A549 (cell line): ENCODE data around the gene ULK4. TPM values are rescaled to one million over a fixed set of nuclear protein-coding genes. Genes with fewer than 3 reads are reported as not detected.

ENCODE experiments used
- ATAC-seq, 2 experiments: fragments of 200-7000 bp in 1 of 2; fragments of >200 bp in 1 of 2; cut with Nextera tagmentation in 1 of 2; cut with Tn5 transposase in 1 of 2; 3 replicates each; pipeline versions ENCODE4 v1.8.0 to v1.9.1; 2018 to 2020; ENCODE audit warnings: mild to moderate bottlenecking in 1 of 2, moderate library complexity in 1 of 2
- CTCF ChIA-PET: fragments of 300-600 bp; sonication (Branson Sonifier 250); formaldehyde crosslinking; extraction: SDS; loops from one replicate; lab custom pipeline; 2021; ENCODE audit warnings: antibody characterized with exemption, inconsistent platforms; lab: Yijun Ruan, JAX
- POLR2A ChIA-PET: fragments of 350-600 bp; formaldehyde crosslinking; extraction: SDS; loops from one replicate; lab custom pipeline; 2021; ENCODE audit warnings: antibody characterized with exemption, inconsistent platforms; lab: Yijun Ruan, JAX
- DNase-seq, 2 experiments: peaks; one replicate each; pipeline versions ENCODE4 v3.0.0 to v3.0.0-alpha.2; 2011 to 2016; ENCODE audit warnings: low read depth in 1 of 2, low spot score in 1 of 2
- FAIRE-seq: peaks from 2 replicates; lab custom pipeline; 2011; peaks lifted over from hg19 to GRCh38; lab: Jason Lieb, UNC
- H3K27ac ChIP-seq, 2 experiments: fragments of >200 bp; sonication (Bioruptor Twin); formaldehyde crosslinking; 3 replicates each; pipeline ENCODE4 v1.5.1; 2016 to 2017
- H3K4me1 ChIP-seq: fragments of >200 bp; sonication (Bioruptor Twin); formaldehyde crosslinking; 3 replicates; pipeline ENCODE4 v1.6.1; 2016
- H3K4me2 ChIP-seq: fragments of >200 bp; sonication (Bioruptor Twin); formaldehyde crosslinking; 3 replicates; pipeline ENCODE4 v1.6.1; 2016
- H3K4me3 ChIP-seq: fragments of >200 bp; sonication (Bioruptor Twin); formaldehyde crosslinking; 3 replicates; pipeline ENCODE4 v1.5.1; 2016
- H3K9me3 ChIP-seq: fragments of >200 bp; sonication (Bioruptor Twin); formaldehyde crosslinking; 3 replicates; pipeline ENCODE4 v1.6.1; 2016
- CBX2 ChIP-seq: fragments of 200-600 bp; sonication (generic); IDR thresholded peaks from 2 replicates; pipeline ENCODE4 v1.6.1; 2016; ENCODE audit warnings: low read depth, mild to moderate bottlenecking, borderline replicate concordance
- CEBPB ChIP-seq, 2 experiments: fragments of >200 bp in 1 of 2; sonication (Bioruptor Twin) in 1 of 2; formaldehyde crosslinking in 1 of 2; IDR thresholded peaks; 2 replicates each; pipeline ENCODE4 v1.6.1; 2012 to 2016
- CHD2 ChIP-seq: fragments of 150-350 bp; IDR thresholded peaks from 2 replicates; pipeline ENCODE4 v1.6.1; 2014; ENCODE audit warnings: low read length; ENCODE audit not compliant: partially characterized antibody
- CHD4 ChIP-seq: fragments of 200-600 bp; sonication (generic); IDR thresholded peaks from 2 replicates; pipeline ENCODE4 v1.6.1; 2016; ENCODE audit warnings: antibody characterized with exemption, mild to moderate bottlenecking, borderline replicate concordance
- EP300 ChIP-seq, 2 experiments: fragments of >200 bp; sonication (Bioruptor Twin); formaldehyde crosslinking; IDR thresholded peaks; 2 replicates in 1 of 2; 3 replicates in 1 of 2; pipeline ENCODE4 v1.6.1; 2016 to 2017
- FOSB ChIP-seq: fragments of 250-450 bp; sonication (Bioruptor Pico); IDR thresholded peaks from 2 replicates; pipeline ENCODE4 v1.5.0; 2020; ENCODE audit warnings: mild to moderate bottlenecking, moderate library complexity
- HEYL ChIP-seq: fragments of 250-450 bp; sonication (Bioruptor Pico); IDR thresholded peaks from 2 replicates; pipeline ENCODE4 v1.8.0; 2021; ENCODE audit warnings: mild to moderate bottlenecking, moderate library complexity
- HOXB13 ChIP-seq: fragments of 250-450 bp; sonication (Bioruptor Pico); IDR thresholded peaks from 2 replicates; pipeline ENCODE4 v1.5.0; 2020; ENCODE audit warnings: low read depth, mild to moderate bottlenecking, moderate library complexity
- JUN ChIP-seq, 2 experiments: fragments of >200 bp; sonication (Bioruptor Twin); formaldehyde crosslinking; IDR thresholded peaks; 2 replicates in 1 of 2; 3 replicates in 1 of 2; pipeline ENCODE4 v1.6.1; 2016 to 2017
- NR3C1 ChIP-seq: fragments of >200 bp; sonication (Bioruptor Twin); formaldehyde crosslinking; IDR thresholded peaks from 3 replicates; pipeline ENCODE4 v1.6.1; 2017
- POLR2A ChIP-seq: IDR thresholded peaks from 2 replicates; pipeline ENCODE4 v1.6.1; 2012; ENCODE audit warnings: mild to moderate bottlenecking, low read length
- POLR2AphosphoS2 ChIP-seq: conservative IDR thresholded peaks from 2 replicates; pipeline ENCODE4 v1.6.1; 2012; ENCODE audit warnings: low read length, improper control_type of control experiment, inconsistent platforms
- RAD21 ChIP-seq, 2 experiments: fragments of >200 bp in 1 of 2; sonication (Bioruptor Twin) in 1 of 2; formaldehyde crosslinking in 1 of 2; IDR thresholded peaks in 1 of 2; conservative IDR thresholded peaks in 1 of 2; 2 replicates in 1 of 2; 3 replicates in 1 of 2; pipeline ENCODE4 v1.6.1; 2012 to 2018; ENCODE audit warnings: inconsistent platforms in 1 of 2
- SMC3 ChIP-seq: fragments of >200 bp; sonication (Bioruptor Twin); formaldehyde crosslinking; IDR thresholded peaks from 3 replicates; pipeline ENCODE4 v1.6.1; 2018; ENCODE audit warnings: inconsistent platforms
- SREBF2 ChIP-seq: fragments of 450-650 bp; IDR thresholded peaks from 2 replicates; pipeline ENCODE4 v1.6.1; 2014; ENCODE audit warnings: mild to moderate bottlenecking, moderate library complexity
- TFCP2L1 ChIP-seq: fragments of 250-450 bp; sonication (Bioruptor Pico); IDR thresholded peaks from 2 replicates; pipeline ENCODE4 v1.5.0; 2021; ENCODE audit warnings: mild to moderate bottlenecking
- ZFP36 ChIP-seq: fragments of 450-650 bp; IDR thresholded peaks from 2 replicates; pipeline ENCODE4 v1.6.1; 2014; ENCODE audit warnings: borderline replicate concordance; ENCODE audit not compliant: partially characterized antibody
- WGBS: methylation state at CpG from one replicate; pipeline ENCODE4 v1.1.6; 2017; ENCODE audit errors: missing lambda C conversion rate; 5-methylcytosine and 5-hydroxymethylcytosine counted together
- polyA plus RNA-seq, 4 experiments: library from polyadenylated mRNA; depleted of rRNA in 3 of 4; stranded (reverse); fragments of >200 nt; fragmentation: RNase III in 1 of 4; extraction: RNeasy Plus Mini Kit Qiagen cat#74134 plus additional on column Dnase treatment in 1 of 4; gene quantifications; 2 replicates in 3 of 4; 3 replicates in 1 of 4; pipeline ENCODE4 v1.2.3, GENCODE V29; 2011 to 2017
- TF ChIP-seq, protein P1 (sequence below): IDR thresholded peaks from 2 replicates; pipeline ENCODE4 v1.6.1; 2012
- TF ChIP-seq, protein P2 (sequence below): fragments of 250-450 bp; sonication (Bioruptor Pico); IDR thresholded peaks from 2 replicates; pipeline ENCODE4 v1.5.0; 2021; ENCODE audit warnings: mild to moderate bottlenecking, moderate library complexity, borderline replicate concordance
- TF ChIP-seq, protein P3 (sequence below): fragments of 150-350 bp; IDR thresholded peaks from 2 replicates; pipeline ENCODE4 v1.6.1; 2014; ENCODE audit warnings: low read depth, mild to moderate bottlenecking, low read length
- TF ChIP-seq, protein P4 (sequence below): fragments of >200 bp; sonication (Bioruptor Twin); formaldehyde crosslinking; IDR thresholded peaks from 3 replicates; pipeline ENCODE4 v1.5.1; 2016
- TF ChIP-seq, protein P5 (sequence below): fragments of 200-600 bp; sonication (generic); IDR thresholded peaks from 2 replicates; pipeline ENCODE4 v1.6.1; 2016; ENCODE audit warnings: antibody characterized with exemption, mild to moderate bottlenecking, moderate library complexity
- TF ChIP-seq, protein P6 (sequence below): fragments of >200 bp; sonication (Bioruptor Twin); formaldehyde crosslinking; IDR thresholded peaks from 3 replicates; pipeline ENCODE4 v1.6.1; 2016
- TF ChIP-seq, protein P7 (sequence below): IDR thresholded peaks from 2 replicates; pipeline ENCODE4 v1.6.1; 2012

Gene ULK4
- polyA plus RNA-seq, 2 of the 4 experiments (the other 2 are of a cell fraction) = 4.9 to 7.7 TPM

DNA sequence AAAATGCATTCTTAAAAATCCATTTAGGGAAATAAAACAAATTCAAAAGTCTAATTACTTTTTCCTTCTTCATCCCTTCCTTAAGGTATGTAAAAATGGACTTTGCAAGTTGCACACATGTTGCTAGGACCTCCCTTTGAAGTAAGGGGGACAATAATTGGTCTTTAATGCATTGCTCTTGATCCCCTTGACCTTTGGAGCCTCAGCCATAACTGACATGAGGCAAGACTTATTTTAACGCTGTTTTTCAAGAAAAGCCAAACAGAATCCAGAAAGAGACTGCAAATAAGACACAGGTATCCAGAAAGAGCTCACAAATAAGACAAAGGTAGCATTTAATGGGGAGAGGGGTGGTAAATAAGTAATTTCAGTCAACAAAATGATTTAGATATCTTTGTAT lies 301.4 kb downstream of the ULK4 start:
- 30% methylated on average over 1 of the region's 1 CpG for WGBS
- DNase-seq = no peak
- H3K4me2 ChIP-seq = no peak overlapping the region
- no peaks in the 10 kb centered on the region for H3K9me3 ChIP-seq
- ChIA-PET CTCF (no interaction called here), POLR2A (no interaction called here)
- no peak for ATAC-seq
- H3K27ac ChIP-seq = no peak overlapping the region
- no peak overlapping the region for H3K4me3 ChIP-seq
- no peaks in the 10 kb centered on the region for H3K4me1 ChIP-seq
- no peak for FAIRE-seq
- TF ChIP-seq, protein P1, sequence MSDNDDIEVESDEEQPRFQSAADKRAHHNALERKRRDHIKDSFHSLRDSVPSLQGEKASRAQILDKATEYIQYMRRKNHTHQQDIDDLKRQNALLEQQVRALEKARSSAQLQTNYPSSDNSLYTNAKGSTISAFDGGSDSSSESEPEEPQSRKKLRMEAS = no peak
- TF ChIP-seq CEBPB (IDR thresholded peaks at IDR 0.05) = no peak
- no peak for TF ChIP-seq NR3C1
- TF ChIP-seq SMC3 = no peak
- no peak for TF ChIP-seq SREBF2
- TF ChIP-seq, protein P2, sequence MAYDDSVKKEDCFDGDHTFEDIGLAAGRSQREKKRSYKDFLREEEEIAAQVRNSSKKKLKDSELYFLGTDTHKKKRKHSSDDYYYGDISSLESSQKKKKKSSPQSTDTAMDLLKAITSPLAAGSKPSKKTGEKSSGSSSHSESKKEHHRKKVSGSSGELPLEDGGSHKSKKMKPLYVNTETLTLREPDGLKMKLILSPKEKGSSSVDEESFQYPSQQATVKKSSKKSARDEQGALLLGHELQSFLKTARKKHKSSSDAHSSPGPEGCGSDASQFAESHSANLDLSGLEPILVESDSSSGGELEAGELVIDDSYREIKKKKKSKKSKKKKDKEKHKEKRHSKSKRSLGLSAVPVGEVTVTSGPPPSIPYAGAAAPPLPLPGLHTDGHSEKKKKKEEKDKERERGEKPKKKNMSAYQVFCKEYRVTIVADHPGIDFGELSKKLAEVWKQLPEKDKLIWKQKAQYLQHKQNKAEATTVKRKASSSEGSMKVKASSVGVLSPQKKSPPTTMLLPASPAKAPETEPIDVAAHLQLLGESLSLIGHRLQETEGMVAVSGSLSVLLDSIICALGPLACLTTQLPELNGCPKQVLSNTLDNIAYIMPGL (CRISPR knock-in tag) = no peak
- no peak for TF ChIP-seq CBX2
- TF ChIP-seq, protein P3, sequence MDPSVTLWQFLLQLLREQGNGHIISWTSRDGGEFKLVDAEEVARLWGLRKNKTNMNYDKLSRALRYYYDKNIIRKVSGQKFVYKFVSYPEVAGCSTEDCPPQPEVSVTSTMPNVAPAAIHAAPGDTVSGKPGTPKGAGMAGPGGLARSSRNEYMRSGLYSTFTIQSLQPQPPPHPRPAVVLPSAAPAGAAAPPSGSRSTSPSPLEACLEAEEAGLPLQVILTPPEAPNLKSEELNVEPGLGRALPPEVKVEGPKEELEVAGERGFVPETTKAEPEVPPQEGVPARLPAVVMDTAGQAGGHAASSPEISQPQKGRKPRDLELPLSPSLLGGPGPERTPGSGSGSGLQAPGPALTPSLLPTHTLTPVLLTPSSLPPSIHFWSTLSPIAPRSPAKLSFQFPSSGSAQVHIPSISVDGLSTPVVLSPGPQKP = no peak
- TF ChIP-seq, protein P4, sequence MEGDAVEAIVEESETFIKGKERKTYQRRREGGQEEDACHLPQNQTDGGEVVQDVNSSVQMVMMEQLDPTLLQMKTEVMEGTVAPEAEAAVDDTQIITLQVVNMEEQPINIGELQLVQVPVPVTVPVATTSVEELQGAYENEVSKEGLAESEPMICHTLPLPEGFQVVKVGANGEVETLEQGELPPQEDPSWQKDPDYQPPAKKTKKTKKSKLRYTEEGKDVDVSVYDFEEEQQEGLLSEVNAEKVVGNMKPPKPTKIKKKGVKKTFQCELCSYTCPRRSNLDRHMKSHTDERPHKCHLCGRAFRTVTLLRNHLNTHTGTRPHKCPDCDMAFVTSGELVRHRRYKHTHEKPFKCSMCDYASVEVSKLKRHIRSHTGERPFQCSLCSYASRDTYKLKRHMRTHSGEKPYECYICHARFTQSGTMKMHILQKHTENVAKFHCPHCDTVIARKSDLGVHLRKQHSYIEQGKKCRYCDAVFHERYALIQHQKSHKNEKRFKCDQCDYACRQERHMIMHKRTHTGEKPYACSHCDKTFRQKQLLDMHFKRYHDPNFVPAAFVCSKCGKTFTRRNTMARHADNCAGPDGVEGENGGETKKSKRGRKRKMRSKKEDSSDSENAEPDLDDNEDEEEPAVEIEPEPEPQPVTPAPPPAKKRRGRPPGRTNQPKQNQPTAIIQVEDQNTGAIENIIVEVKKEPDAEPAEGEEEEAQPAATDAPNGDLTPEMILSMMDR = no peak
- no peak for TF ChIP-seq CHD2
- no peak for TF ChIP-seq CHD4
- TF ChIP-seq, protein P5, sequence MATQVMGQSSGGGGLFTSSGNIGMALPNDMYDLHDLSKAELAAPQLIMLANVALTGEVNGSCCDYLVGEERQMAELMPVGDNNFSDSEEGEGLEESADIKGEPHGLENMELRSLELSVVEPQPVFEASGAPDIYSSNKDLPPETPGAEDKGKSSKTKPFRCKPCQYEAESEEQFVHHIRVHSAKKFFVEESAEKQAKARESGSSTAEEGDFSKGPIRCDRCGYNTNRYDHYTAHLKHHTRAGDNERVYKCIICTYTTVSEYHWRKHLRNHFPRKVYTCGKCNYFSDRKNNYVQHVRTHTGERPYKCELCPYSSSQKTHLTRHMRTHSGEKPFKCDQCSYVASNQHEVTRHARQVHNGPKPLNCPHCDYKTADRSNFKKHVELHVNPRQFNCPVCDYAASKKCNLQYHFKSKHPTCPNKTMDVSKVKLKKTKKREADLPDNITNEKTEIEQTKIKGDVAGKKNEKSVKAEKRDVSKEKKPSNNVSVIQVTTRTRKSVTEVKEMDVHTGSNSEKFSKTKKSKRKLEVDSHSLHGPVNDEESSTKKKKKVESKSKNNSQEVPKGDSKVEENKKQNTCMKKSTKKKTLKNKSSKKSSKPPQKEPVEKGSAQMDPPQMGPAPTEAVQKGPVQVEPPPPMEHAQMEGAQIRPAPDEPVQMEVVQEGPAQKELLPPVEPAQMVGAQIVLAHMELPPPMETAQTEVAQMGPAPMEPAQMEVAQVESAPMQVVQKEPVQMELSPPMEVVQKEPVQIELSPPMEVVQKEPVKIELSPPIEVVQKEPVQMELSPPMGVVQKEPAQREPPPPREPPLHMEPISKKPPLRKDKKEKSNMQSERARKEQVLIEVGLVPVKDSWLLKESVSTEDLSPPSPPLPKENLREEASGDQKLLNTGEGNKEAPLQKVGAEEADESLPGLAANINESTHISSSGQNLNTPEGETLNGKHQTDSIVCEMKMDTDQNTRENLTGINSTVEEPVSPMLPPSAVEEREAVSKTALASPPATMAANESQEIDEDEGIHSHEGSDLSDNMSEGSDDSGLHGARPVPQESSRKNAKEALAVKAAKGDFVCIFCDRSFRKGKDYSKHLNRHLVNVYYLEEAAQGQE = no peak
- no peak for TF ChIP-seq HEYL
- TF ChIP-seq, protein P6, sequence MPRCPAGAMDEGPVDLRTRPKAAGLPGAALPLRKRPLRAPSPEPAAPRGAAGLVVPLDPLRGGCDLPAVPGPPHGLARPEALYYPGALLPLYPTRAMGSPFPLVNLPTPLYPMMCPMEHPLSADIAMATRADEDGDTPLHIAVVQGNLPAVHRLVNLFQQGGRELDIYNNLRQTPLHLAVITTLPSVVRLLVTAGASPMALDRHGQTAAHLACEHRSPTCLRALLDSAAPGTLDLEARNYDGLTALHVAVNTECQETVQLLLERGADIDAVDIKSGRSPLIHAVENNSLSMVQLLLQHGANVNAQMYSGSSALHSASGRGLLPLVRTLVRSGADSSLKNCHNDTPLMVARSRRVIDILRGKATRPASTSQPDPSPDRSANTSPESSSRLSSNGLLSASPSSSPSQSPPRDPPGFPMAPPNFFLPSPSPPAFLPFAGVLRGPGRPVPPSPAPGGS = no peak

DNA sequence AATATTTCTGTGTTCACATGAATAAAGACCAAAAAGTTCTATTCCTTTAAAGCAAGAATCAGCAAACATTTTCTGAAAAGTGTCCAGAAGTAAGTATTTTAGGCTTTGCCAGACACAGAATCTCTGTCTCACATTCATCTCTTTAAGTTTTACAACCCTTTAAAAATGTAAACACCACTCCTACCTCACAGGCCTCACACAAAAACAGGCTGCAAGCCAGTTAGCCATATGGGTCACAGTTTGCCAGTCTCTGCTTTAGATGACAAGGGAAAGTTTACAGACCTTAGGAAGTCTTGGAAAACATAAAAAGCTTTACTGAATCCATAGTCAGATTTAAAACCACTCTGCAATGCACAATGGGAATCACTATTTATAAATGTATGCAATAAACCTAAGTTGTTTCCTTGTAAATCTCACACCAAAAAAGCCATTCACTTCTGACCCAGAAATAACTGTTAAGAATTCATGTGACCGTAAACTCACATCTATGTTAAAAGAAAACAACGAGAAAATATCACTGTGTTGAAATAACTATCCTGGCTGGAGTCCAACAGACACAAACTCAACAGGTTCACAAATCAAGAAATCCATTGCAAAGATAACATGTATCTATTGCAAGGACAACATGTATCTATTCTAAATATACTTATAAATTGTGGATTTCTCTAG lies 308.2 kb downstream of the ULK4 start:
- no peak for FAIRE-seq
- Histone ChIP-seq H3K4me1 (no peaks in the 10 kb centered on the region), H3K27ac (no peak overlapping the region), H3K9me3 (no peaks in the 10 kb centered on the region), H3K4me3 (no peak overlapping the region), H3K4me2 (no peak overlapping the region)
- no peak for ATAC-seq
- POLR2A ChIA-PET = no interaction called here
- WGBS = 54% methylated on average over 2 of the region's 2 CpGs
- TF ChIP-seq JUN (IDR thresholded peaks at IDR 0.05) = no peak
- TF ChIP-seq FOSB (CRISPR knock-in tag) = no peak
- TF ChIP-seq HOXB13 (CRISPR knock-in tag) = no peak
- no peak for TF ChIP-seq ZFP36
- no peak for TF ChIP-seq POLR2AphosphoS2
- no peak for TF ChIP-seq TFCP2L1 (CRISPR knock-in tag)
- TF ChIP-seq EP300 (IDR thresholded peaks at IDR 0.05) = no peak
- no peak for TF ChIP-seq RAD21 (conservative IDR thresholded peaks at IDR 0.05 in 1 of 2, IDR thresholded peaks at IDR 0.05 in 1 of 2)
- TF ChIP-seq, protein P7, sequence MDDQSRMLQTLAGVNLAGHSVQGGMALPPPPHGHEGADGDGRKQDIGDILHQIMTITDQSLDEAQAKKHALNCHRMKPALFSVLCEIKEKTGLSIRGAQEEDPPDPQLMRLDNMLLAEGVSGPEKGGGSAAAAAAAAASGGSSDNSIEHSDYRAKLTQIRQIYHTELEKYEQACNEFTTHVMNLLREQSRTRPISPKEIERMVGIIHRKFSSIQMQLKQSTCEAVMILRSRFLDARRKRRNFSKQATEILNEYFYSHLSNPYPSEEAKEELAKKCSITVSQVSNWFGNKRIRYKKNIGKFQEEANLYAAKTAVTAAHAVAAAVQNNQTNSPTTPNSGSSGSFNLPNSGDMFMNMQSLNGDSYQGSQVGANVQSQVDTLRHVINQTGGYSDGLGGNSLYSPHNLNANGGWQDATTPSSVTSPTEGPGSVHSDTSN = no peak
- TF ChIP-seq POLR2A = no peak
- TF ChIP-seq CHD2 = no peak
- no peak for DNase-seq
- CTCF ChIA-PET = no interaction called here
